Measurements from ENCODE around the gene RPN2. TPM values are rescaled to one million over a fixed set of nuclear protein-coding genes. Genes with fewer than 3 reads are reported as not detected.

The RPN2 gene
- total RNA-seq, 4 donors from 2014 or later = 82.3 to 196 (median 105) TPM

- Histone ChIP-seq H3K9me3 (no peaks in the 10 kb centered on the region), H3K4me3 (no peak overlapping the region), H3K27ac (no peak overlapping the region), H3K4me1 (no peaks in the 10 kb centered on the region), H3K27me3 (no peaks in the 10 kb centered on the region), H3K36me3 (no peaks in the 10 kb centered on the region)
- WGBS, 2 donors (ENCODE audit: low coverage in 1 of 2) = 76 to 80% methylated on average over 10 to 12 of the region's 12 CpGs
- TF ChIP-seq CTCF (IDR thresholded peaks at IDR 0.05) (no peak), EP300 (IDR thresholded peaks at IDR 0.05; ENCODE audit: low read depth) (no peak), POLR2A (IDR thresholded peaks at IDR 0.05) (no peak), POLR2AphosphoS5 (IDR thresholded peaks at IDR 0.05) (no peak)
- no peak for DNase-seq
- in situ Hi-C loops (cut with MboI; ENCODE audit: low pct_ligation_motif_present in 1 of 4, low pct_unique_long_range_greater_than_20kb in 1 of 4, low sequenced_read_pairs in 3 of 4) (no loop called here), intact Hi-C loops (cut with DNase I; ENCODE audit: low total_unique reads) (no loop called here)
Observed at GRCh38 chr20:37161830-37162549, 17.1 kb upstream of the RPN2 start.

- no peak for DNase-seq
- Histone ChIP-seq H3K9me3 (no peaks in the 10 kb centered on the region), H3K36me3 (no peaks in the 10 kb centered on the region), H3K4me3 (no peak overlapping the region), H3K4me1 (no peaks in the 10 kb centered on the region), H3K27ac (no peak overlapping the region), H3K27me3 (no peaks in the 10 kb centered on the region)
- in situ Hi-C loops (cut with MboI; ENCODE audit: low pct_ligation_motif_present in 1 of 4, low pct_unique_long_range_greater_than_20kb in 1 of 4, low sequenced_read_pairs in 3 of 4) = no loop called here
- no peak for TF ChIP-seq CTCF (IDR thresholded peaks at IDR 0.05)
- no peak for TF ChIP-seq POLR2A (IDR thresholded peaks at IDR 0.05)
- no peak for TF ChIP-seq POLR2AphosphoS5 (IDR thresholded peaks at IDR 0.05)
- no peak for TF ChIP-seq EP300 (IDR thresholded peaks at IDR 0.05; ENCODE audit: low read depth)
- WGBS, 2 donors (ENCODE audit: low coverage in 1 of 2) = 76% methylated on average over 2 to 6 of the region's 6 CpGs
- intact Hi-C loops (cut with DNase I; ENCODE audit: low total_unique reads) = no loop called here
Observed at GRCh38 chr20:37162646-37163045, 16.5 kb upstream of the RPN2 start.

- Histone ChIP-seq H3K36me3 (no peaks in the 10 kb centered on the region), H3K4me1 (no peaks in the 10 kb centered on the region), H3K9me3 (no peaks in the 10 kb centered on the region), H3K27ac (no peak overlapping the region), H3K4me3 (no peak overlapping the region), H3K27me3 (no peaks in the 10 kb centered on the region)
- in situ Hi-C loops (cut with MboI; ENCODE audit: low pct_ligation_motif_present in 1 of 4, low pct_unique_long_range_greater_than_20kb in 1 of 4, low sequenced_read_pairs in 3 of 4) (no loop called here), intact Hi-C loops (cut with DNase I; ENCODE audit: low total_unique reads) (no loop called here)
- WGBS, 2 donors (ENCODE audit: low coverage in 1 of 2) = 83 to 91% methylated on average over 3 to 4 of the region's 4 CpGs
- TF ChIP-seq POLR2AphosphoS5 (IDR thresholded peaks at IDR 0.05) = no peak
- no peak for TF ChIP-seq POLR2A (IDR thresholded peaks at IDR 0.05)
- TF ChIP-seq CTCF (IDR thresholded peaks at IDR 0.05) = no peak
- TF ChIP-seq EP300 (IDR thresholded peaks at IDR 0.05; ENCODE audit: low read depth) = no peak
- DNase-seq = no peak
Observed at GRCh38 chr20:37163832-37164554, 15.1 kb upstream of the RPN2 start.

GRCh38 chr20:37165031-37165430 is 14.1 kb upstream of the RPN2 start:
- Histone ChIP-seq H3K27ac (no peak overlapping the region), H3K27me3 (no peaks in the 10 kb centered on the region), H3K9me3 (no peaks in the 10 kb centered on the region), H3K4me3 (no peak overlapping the region), H3K36me3 (no peaks in the 10 kb centered on the region), H3K4me1 (no peaks in the 10 kb centered on the region)
- intact Hi-C loops (cut with DNase I; ENCODE audit: low total_unique reads) = no loop called here
- no peak for DNase-seq
- TF ChIP-seq POLR2A (IDR thresholded peaks at IDR 0.05) = no peak
- no peak for TF ChIP-seq POLR2AphosphoS5 (IDR thresholded peaks at IDR 0.05)
- TF ChIP-seq CTCF (IDR thresholded peaks at IDR 0.05) = no peak
- no peak for TF ChIP-seq EP300 (IDR thresholded peaks at IDR 0.05; ENCODE audit: low read depth)
- 100% methylated on average over 1 of the region's 1 CpG for WGBS, 2 donors (ENCODE audit: low coverage in 1 of 2)
- in situ Hi-C loops (cut with MboI; ENCODE audit: low pct_ligation_motif_present in 1 of 4, low pct_unique_long_range_greater_than_20kb in 1 of 4, low sequenced_read_pairs in 3 of 4) = no loop called here
